ENCODE results near the gene SESTD1. TPM values are rescaled to one million over a fixed set of nuclear protein-coding genes. Genes with fewer than 3 reads are reported as not detected.
A peak's percentile ranks its signal among the peaks of the same experiment; 100 is the strongest.

SESTD1 gene
- total and polyA plus RNA-seq, 2 of the 13 experiments (the other 11 are each of a cell fraction or from before 2014, with no cell fraction given), result 74.4 to 101 TPM

DNA sequence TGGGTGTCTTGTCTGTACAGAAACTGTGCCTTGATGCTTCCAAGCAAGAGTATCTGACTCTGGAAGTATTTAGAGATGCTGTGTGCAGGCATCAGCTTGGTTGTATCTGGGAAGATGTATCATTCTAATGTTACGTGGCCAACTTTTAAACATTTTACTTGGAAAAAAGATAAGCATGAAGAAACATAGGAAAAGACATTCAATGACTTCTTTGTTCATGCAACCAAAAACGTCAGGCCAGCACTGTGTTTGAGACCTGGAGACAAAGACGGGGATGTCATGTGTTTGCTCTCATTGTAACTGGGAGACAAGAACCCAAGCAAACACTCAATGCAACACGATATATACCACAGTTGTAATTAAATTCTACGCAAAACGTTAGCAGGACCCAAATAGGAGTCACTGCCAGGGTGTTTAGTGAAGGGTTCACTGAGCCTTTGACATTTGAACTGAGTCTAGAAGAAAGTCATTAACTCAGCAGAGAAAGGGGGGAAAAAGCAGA, 8.9 kb upstream of the SESTD1 start (continued):
- peak; percentile 15; the same call in 1 of the 2 replicates for TF ChIP-seq ZNF292 (CRISPR knock-in tag; IDR thresholded peaks at IDR 0.05; ENCODE audit: borderline replicate concordance, low read depth)
- peak; percentile 25; the same call in 1 of the 2 replicates for TF ChIP-seq ELF3 (CRISPR knock-in tag; IDR thresholded peaks at IDR 0.05)
- TF ChIP-seq, protein P1, sequence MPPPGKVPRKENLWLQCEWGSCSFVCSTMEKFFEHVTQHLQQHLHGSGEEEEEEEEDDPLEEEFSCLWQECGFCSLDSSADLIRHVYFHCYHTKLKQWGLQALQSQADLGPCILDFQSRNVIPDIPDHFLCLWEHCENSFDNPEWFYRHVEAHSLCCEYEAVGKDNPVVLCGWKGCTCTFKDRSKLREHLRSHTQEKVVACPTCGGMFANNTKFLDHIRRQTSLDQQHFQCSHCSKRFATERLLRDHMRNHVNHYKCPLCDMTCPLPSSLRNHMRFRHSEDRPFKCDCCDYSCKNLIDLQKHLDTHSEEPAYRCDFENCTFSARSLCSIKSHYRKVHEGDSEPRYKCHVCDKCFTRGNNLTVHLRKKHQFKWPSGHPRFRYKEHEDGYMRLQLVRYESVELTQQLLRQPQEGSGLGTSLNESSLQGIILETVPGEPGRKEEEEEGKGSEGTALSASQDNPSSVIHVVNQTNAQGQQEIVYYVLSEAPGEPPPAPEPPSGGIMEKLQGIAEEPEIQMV (CRISPR knock-in tag; IDR thresholded peaks at IDR 0.05; ENCODE audit: low read depth), result 0 out of 2 replicates have a peak, but pooled peaks have one; percentile 56
- no peak for TF ChIP-seq SOX13 (IDR thresholded peaks at IDR 0.05)
- peak in 1 of 2 experiments; percentile 81; a peak in 2 of 4 replicates for TF ChIP-seq SOX13 (CRISPR knock-in tag; conservative IDR thresholded peaks at IDR 0.05 in 1 of 2, IDR thresholded peaks at IDR 0.05 in 1 of 2)
- TF ChIP-seq, protein P2, sequence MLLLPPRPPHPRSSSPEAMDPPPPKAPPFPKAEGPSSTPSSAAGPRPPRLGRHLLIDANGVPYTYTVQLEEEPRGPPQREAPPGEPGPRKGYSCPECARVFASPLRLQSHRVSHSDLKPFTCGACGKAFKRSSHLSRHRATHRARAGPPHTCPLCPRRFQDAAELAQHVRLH (CRISPR knock-in tag; IDR thresholded peaks at IDR 0.05; ENCODE audit: borderline replicate concordance, low read depth), result 0 out of 2 replicates have a peak, but pooled peaks have one; percentile 7
- TF ChIP-seq KLF9 (CRISPR knock-in tag; IDR thresholded peaks at IDR 0.05; ENCODE audit: low read depth), result no peak
- TF ChIP-seq THRA (CRISPR knock-in tag; IDR thresholded peaks at IDR 0.05; ENCODE audit: borderline replicate concordance), result peak; percentile 17; the same call in 1 of the 2 replicates
- TF ChIP-seq AGO2 (optimal IDR thresholded peaks at IDR 0.05; ENCODE audit: low read depth, low read length), result no peak
- peak; percentile 59; the same call in 1 of the 2 replicates for TF ChIP-seq ZNF644 (CRISPR knock-in tag; IDR thresholded peaks at IDR 0.05; ENCODE audit: low read depth)
- TF ChIP-seq ZBTB25 (CRISPR knock-in tag; IDR thresholded peaks at IDR 0.05), result no peak
- no peak for TF ChIP-seq RXRB (CRISPR knock-in tag; IDR thresholded peaks at IDR 0.05; ENCODE audit: borderline replicate concordance)
- TF ChIP-seq ZNF362 (CRISPR knock-in tag; IDR thresholded peaks at IDR 0.05; ENCODE audit: borderline replicate concordance), result peak; percentile 23; the same call in 1 of the 2 replicates
- TF ChIP-seq NR2F1 (CRISPR knock-in tag; IDR thresholded peaks at IDR 0.05), result no peak
- TF ChIP-seq ZNF12 (CRISPR knock-in tag; IDR thresholded peaks at IDR 0.05), result 0 out of 2 replicates have a peak, but pooled peaks have one; percentile 51
- no peak for TF ChIP-seq ZNF552 (CRISPR knock-in tag; IDR thresholded peaks at IDR 0.05; ENCODE audit: borderline replicate concordance)
- no peak for TF ChIP-seq IKZF4 (CRISPR knock-in tag; IDR thresholded peaks at IDR 0.05; ENCODE audit: borderline replicate concordance, low read depth, not compliant biosample characterization)
- peak; percentile 35; the same call in 1 of the 2 replicates for TF ChIP-seq ZFX (CRISPR knock-in tag; IDR thresholded peaks at IDR 0.05; ENCODE audit: low read depth)
- TF ChIP-seq ZMAT3 (CRISPR knock-in tag; conservative IDR thresholded peaks at IDR 0.05), result no peak; the same call in 1 of the 2 replicates
- TF ChIP-seq FOXA1 (IDR thresholded peaks at IDR 0.05), result no peak
- TF ChIP-seq FOXA1 (CRISPR knock-in tag; IDR thresholded peaks at IDR 0.05), result peak; percentile 34; the same call in 1 of the 2 replicates
- TF ChIP-seq ZNF891 (CRISPR knock-in tag; IDR thresholded peaks at IDR 0.05), result no peak

Data from HepG2 (cell line).